Measurements from ENCODE around the gene CDAN1. TPM values are rescaled to one million over a fixed set of nuclear protein-coding genes. Genes with fewer than 3 reads are reported as not detected.

CDAN1 gene
- total RNA-seq, 1 donor: 15.1 TPM

DNA sequence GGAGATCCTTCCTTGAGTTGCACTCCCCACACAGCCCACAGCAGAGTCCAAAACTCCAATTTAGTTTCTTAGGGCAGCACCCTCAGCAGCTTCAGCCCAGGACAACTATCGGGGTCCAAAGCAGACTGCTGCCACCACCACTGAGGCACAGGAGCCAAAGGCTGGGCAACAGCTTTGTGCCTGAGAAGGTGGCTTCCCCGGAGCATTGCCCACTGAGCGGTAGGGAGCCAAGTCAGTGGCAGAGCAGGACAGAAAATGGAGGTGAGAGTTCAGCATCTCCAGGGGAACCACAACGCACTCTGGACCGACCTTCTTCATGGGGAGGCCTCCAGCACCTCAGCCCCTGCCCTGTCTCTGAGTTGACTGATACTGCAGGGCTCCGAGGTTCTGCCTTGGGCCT is 43.4 kb downstream of the CDAN1 start:
- no peak overlapping the region for H3K4me3 ChIP-seq (ENCODE audit: low read depth, low read length)
- TF ChIP-seq CTCF (IDR thresholded peaks at IDR 0.05; ENCODE audit: insufficient read depth, low read depth, low read length): no peak
- DNase-seq (ENCODE audit: low read depth): no peak

- TF ChIP-seq CTCF (IDR thresholded peaks at IDR 0.05; ENCODE audit: insufficient read depth, low read depth, low read length): no peak
- DNase-seq (ENCODE audit: low read depth): no peak
- H3K4me3 ChIP-seq (ENCODE audit: low read depth, low read length): no peak overlapping the region
These were observed 43.9 kb downstream of the CDAN1 start for GRCh38 chr15:42692997-42693396.

DNA sequence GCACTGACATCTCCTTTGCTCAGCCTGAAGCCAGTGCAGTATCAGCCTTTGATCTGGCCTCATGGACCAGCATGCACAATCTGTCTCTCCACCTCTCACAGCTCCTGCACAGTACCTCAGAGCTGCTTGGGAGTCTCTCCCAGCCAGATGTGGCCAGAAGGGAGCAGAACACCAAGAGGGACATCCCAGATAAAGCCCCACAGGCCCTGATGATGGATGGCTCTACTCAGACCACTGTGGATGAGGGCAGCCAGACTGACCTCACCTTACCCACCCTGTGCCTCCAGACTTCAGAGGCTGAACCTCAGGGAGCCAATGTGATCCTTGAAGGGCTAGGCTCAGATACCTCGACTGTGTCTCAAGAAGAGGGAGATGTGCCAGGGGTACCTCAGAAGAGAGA is 44.4 kb downstream of the CDAN1 start:
- TF ChIP-seq CTCF (IDR thresholded peaks at IDR 0.05; ENCODE audit: insufficient read depth, low read depth, low read length): no peak
- DNase-seq (ENCODE audit: low read depth): no peak
- no peak overlapping the region for H3K4me3 ChIP-seq (ENCODE audit: low read depth, low read length)

DNA sequence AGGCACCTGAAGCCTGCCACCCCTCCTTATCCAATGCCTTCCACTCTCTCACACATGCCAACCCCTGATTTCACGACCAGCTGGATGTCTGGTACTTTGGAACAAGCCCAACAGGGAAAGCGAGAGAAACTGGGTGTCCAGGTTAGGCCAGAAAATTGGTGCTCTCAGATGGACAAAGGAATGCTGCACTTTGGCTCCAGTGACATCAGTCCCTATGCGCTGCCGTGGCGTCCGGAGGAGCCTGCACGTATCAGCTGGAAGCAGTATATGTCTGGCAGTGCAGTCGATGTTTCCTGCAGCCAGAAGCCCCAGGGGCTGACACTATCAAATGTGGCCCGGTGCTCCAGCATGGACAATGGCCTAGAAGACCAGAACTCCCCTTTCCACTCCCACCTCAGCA is 45.2 kb downstream of the CDAN1 start:
- H3K4me3 ChIP-seq (ENCODE audit: low read depth, low read length): no peak overlapping the region
- no peak for TF ChIP-seq CTCF (IDR thresholded peaks at IDR 0.05; ENCODE audit: insufficient read depth, low read depth, low read length)
- no peak for DNase-seq (ENCODE audit: low read depth)

- H3K4me3 ChIP-seq (ENCODE audit: low read depth, low read length): no peak overlapping the region
- no peak for DNase-seq (ENCODE audit: low read depth)
- TF ChIP-seq CTCF (IDR thresholded peaks at IDR 0.05; ENCODE audit: insufficient read depth, low read depth, low read length): no peak
These were observed 45.6 kb downstream of the CDAN1 start for GRCh38 chr15:42691308-42691707.

GRCh38 chr15:42688301-42688700 is 48.6 kb downstream of the CDAN1 start:
- H3K4me3 ChIP-seq (ENCODE audit: low read depth, low read length): no peak overlapping the region
- no peak for TF ChIP-seq CTCF (IDR thresholded peaks at IDR 0.05; ENCODE audit: insufficient read depth, low read depth, low read length)
- DNase-seq (ENCODE audit: low read depth): no peak

GRCh38 chr15:42687740-42688139 is 49.2 kb downstream of the CDAN1 start:
- H3K4me3 ChIP-seq (ENCODE audit: low read depth, low read length): no peak overlapping the region
- TF ChIP-seq CTCF (IDR thresholded peaks at IDR 0.05; ENCODE audit: insufficient read depth, low read depth, low read length): no peak
- DNase-seq (ENCODE audit: low read depth): no peak

All from fibroblast of villous mesenchyme (primary cell).